GM19023 (cell line): Measurements from ENCODE around the gene PFDN1.
"Not testable (repeated sequence)": the region's sequence is repeated elsewhere in the genome, so short reads cannot be mapped to it uniquely, and the experiment has no call there.

ENCODE experiments used
- ATAC-seq: cut with Tn5 transposase; IDR thresholded peaks from one replicate; pipeline ENCODE4 v1.9.1; 2021; ENCODE audit warnings: mild to moderate bottlenecking, moderate library complexity; ENCODE audit not compliant: unreplicated experiment

Gene PFDN1

DNA sequence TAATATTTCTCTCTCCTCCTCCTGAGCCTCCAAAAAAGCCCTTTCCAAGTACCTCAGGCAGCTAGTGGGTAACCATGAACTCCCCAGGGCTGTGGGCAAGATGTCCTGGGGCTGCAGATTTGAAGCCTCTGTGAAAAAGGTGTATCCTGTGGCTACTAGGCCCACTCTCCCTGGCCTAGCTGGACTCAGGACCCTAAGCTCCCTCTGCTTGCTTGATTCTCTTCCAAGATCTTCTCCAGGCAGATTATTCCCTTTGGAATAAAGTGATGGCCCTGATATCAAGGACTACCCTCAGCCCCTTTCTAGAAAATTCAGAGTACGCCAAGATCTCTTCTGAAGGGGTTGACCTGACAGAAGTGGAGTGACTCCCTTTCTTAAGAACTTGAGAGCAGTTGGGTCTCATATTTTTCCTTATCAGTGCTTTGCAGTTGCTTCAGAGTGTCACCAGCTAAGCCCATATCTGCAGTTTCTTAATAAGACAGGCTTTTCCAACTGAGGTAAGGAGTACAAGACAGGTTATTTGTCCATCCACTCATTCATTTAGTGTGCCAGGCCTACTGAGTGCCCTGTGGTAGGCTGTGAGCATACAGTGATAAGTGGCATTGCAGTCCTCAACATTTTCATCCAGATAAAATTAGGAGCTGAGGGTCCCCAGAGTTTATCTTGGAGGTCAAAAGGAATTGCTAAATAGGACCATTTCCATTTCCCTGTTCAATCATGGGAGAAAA lies 85.4 kb downstream of the PFDN1 start:
- no peak for ATAC-seq

DNA sequence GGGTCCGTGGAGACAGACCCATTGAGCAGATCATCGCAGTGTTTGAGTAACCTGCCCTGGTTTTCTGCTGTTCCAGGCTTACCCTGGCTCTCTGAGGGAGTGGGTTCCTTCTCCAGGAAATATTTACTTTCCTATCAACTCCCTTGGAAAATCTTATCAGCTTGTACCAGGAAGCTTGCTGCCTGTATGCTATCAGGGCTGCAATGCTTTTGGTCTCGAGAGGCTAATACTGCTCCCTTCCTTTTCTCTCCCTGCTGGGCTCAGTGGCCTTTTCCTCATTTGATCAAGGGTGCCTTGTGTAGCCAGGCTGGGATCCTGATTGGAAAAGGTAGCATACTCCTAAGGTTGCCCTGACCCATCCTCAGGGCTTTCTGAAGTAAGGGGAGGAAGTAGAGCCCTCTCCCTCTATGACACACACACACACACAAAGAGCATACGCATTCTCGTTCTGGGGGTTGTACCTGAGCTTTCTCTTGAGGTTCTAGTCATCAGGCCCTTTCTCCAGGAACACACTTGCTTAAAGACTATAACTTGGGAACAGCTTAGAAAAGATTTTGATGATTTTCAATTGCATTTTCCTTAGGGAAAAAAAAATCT lies 86.3 kb downstream of the PFDN1 start:
- no peak for ATAC-seq

DNA sequence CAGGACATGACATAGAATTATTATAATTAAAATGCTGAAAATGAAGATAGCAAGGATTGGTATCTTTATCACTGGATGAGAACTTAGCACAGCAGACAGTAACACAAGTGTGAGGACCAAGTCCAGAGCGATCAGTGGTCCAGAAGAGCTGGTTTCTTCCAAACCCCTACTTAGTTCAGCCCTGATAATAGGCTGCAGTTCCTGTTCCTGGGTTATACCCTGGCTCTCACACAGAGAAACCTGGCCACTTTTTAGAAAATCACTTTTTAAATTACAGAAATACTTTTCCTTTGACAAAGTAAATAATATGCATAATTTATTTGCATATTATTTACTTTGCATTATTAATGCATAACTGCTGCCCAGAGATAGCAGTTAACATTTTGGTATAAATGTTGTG lies 87.6 kb downstream of the PFDN1 start:
- no peak for ATAC-seq

DNA sequence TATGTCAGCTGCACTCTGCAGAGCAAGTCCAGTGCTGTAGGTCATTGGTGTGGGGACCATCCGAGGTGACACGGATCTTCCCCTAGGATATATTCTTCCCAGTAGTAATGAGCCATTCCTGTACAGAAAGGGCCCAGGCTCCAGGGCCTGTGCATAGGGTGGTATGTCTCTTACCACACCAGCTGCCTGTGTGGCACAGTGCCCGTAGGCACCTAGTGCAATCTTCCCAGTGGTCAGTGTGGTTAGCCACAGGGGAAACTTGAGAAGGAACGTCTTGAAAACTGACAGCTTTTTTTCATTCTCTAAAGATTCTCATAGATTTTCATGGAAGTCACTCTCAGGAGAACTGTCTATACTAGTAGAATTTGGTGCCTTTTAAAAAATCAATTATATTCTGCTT lies 88.1 kb downstream of the PFDN1 start:
- ATAC-seq, result no peak

DNA sequence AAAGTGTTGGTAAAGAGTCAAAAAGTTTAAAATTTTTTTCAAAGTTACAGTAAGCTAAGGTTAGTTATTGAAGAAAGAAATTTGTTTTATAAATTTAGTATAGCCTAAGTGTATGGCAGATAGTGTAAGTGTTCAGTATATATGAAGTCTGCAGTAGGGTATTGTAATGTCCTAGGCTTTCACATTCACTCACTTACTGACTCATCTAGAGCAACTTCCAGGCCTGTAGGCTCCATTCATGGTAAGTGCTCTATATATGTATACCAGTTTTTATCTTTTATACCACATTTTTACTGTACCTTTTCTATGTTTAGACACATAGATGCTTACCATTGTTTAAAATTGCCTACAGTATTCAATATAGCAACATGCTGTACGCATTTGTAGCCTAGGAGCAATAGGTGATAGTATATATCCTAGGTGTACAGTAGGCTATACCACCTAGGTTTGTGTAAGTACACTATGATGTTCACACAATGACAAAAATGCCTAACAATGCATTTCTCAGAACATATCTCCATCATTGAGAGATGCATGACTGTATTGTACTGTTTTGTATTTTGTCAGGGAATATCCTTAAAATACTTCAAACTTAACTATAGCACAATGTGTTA lies 89.4 kb downstream of the PFDN1 start:
- ATAC-seq, result no peak

DNA sequence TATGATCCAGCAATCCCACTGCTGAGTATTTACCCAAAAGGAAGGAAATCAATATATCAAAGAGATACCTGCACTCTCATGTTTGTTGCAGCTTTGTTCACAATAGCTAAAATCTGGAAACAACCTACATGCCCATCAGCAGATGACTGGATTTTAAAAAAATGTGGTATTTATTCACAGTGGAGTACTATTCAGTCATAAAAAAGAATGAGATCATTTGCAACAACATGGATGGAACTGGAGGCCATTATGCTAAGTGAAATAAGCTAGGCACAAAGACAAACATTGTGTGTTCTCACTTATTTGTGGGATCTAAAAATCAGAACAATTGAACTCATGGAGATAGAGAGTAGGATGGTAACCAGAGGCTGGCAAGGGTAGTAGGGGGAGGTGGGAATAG lies 94.8 kb downstream of the PFDN1 start:
- ATAC-seq, result no peak

DNA sequence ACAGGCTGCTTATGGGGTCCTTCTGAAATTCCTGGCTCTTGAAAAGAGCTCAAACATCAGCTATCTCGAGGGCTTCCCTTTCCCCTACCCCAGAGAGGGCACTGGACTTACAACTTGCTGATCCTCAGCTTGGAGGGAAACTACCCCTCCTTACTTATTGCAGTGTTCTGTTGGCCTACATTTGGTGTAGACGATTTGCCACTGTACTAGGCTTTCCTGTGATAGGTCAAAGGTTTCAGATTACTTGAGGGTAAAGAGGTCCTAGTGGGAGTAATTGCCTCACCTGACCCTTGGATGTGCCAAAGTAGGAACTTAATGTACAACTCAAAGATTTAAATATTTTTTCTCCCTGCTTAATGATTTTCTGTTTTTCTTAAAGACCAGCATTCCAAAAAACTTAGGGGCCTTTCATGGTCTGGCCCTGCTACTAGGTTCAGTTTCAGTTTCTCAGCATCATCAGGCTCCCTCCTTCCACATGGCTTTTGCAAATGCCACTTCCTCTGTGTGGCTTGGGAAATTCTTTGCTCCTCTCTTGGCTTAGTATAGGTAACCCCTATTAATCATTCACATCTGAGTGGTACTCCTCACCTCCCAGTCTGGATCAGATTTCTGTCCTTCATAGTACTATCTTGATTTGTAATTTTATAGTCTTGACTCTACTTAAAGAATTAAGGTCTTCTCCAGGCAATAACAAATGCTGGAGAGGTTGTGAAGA lies 95.5 kb downstream of the PFDN1 start:
- no peak for ATAC-seq

DNA sequence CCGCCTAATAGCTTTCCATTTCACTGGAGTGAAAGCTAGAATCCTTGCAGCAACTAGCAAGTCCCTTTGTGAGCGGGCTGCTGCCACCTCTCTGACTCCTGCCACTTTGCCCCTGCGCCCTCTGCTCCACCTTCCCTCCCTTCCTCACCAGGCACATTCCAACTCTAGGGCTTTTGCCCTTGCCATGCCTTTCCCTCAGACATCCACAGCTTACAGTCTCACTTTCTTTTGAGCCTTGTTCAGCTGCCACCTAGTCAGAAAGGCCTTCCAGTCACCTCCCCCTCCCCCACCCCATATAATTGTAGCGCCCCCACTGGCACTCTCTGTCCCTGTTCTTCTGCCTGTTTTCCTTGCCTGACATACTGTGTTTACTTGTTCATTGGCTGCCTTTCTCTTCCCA lies 96.9 kb downstream of the PFDN1 start:
- no peak for ATAC-seq

DNA sequence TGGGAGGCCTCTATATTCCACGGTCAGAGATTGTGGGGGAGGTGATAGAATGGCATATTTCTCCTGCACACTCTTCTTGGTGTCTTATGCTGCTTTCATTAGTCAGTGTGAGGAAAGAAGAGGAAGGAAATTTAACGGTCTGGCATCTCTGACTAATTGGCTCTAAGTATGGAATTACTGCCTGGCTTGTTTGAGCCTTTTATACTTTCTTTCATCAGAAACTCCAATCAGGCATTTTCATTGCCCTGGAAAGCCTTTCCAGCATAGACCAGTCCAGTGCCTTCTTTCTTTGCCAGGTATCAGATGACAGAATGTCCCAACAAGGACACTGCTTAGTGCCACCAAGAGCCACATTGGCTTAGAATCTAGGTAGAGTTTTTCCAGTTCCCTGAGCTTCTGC lies 97.7 kb downstream of the PFDN1 start:
- no peak for ATAC-seq

DNA sequence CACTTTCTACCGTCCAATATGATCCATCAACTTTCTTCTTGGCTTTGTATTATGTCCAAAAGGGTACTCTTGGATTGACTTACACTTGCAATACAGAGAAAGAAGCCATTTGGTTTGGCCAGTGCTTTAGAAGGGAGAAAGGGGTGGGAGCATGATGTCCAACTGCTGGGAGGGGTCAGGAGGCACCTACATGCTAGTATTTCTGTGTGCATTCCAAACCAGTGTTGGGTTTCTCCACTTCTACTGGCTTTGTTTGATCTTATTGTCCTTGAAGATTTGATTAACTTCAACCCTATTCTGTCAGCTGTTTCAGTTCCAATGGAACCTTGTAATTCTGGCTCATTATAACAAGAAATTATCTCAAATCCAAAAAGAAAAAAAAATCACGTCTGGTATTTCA lies 100.3 kb downstream of the PFDN1 start:
- ATAC-seq, result no peak

DNA sequence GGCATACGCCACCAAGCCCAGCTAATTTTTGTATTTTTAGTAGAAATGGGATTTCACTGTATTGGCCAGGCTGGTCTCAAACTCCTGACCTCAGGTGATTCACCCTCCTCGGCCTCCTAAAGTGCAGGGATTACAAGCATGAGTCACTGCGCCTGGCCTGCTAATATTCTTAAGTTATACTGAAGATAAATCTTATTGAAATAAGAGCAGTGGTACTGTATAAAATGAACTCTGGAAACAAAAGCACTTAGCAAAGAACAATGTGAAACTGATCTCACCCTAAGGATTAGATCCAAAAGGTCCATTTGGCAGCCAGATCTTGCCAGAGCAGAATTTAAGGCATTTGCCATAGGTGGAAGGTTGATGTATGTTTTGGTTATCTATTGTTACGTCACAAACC lies 100.8 kb downstream of the PFDN1 start:
- ATAC-seq, result no peak

DNA sequence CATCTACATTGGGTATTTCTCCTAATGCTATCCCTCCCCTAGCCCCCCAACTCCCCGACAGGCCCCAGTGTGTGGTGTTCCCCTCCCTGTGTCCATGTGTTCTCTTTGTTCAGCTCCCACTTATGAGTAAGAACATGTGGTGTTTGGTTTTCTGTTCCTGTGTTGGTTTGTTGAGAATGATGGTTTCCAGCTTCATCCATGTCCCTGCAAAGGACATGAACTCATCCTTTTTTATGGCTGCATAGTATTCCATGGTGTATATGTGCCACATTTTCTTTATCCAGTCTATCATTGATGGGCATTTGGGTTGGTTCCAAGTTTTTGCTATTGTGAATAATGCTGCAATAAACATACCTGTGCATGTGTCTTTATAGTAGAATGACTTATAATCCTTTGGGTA lies 104.0 kb downstream of the PFDN1 start:
- ATAC-seq, result not testable (repeated sequence)

DNA sequence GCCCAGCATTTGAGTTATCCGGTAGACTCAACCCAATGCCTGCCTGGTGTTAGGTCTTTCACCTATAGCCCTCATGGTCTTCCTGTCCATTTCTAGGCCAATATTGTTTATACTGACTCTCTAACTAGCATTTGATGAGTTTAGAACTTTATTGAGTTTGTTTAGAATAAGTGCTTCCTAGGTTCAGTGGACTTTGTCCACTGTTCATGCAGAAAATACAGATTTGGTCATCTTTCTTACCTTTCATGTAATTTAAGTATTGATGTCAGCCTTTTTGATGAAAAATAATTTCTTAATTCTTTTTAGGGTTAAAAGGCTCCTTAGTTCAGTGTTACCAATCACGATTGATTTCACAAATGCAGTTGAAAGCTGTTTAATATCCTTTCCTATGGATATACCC lies 105.9 kb downstream of the PFDN1 start:
- no peak for ATAC-seq

DNA sequence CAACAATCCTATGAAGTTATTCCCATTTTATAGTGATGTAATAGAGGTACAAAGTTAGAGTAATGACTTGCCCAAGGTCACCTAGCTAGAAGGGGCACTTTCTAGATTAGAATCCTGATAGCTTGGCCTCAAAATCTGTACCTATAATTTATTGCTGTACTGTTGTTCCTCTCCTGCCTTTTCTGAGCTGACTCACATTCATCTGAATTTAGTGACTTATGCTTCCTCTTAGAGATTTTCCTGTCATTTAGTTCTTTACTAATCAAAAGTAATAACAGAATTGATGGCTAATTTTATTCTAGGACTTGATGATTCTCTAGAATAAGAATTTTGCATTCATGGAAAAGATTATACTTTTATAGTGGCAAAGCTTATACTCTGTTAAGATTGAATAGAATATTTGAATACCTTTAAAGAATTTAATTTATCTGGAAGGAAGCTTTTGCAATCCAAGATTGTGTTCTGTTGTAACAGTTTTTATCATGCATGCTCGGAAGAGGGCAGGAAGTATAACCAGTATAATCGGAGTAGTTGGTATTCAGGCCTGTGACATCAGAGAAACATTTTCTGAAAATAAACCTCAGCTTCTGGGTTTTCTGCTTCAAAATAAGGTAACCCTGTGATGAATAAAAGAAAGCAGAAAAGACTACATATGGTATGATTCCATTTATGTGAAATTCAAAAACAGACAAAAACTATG lies 106.6 kb downstream of the PFDN1 start:
- ATAC-seq, result no peak
